K562 (cell line): ENCODE results near the gene WDR31. TPM values are rescaled to one million over a fixed set of nuclear protein-coding genes. Genes with fewer than 3 reads are reported as not detected.
A peak's percentile ranks its signal among the peaks of the same experiment; 100 is the strongest.

Experiments
- ATAC-seq: fragments of 200-7000 bp; cut with Tn5 transposase; 3 replicates; pipeline ENCODE4 v1.9.1; 2020; ENCODE audit warnings: moderate library complexity
- BruUV-seq: library from RNA; stranded (reverse); fragments of 400-500 nt; replicated peaks from 2 replicates; lab custom pipeline; 2021; lab: Mats Ljungman, UMichigan
- CTCF ChIA-PET: fragments of 300-600 bp; formaldehyde crosslinking; extraction: SDS; loops from one replicate; lab custom pipeline; 2021; ENCODE audit warnings: low intra/inter-chr PET ratio; lab: Yijun Ruan, JAX
- POLR2A ChIA-PET: fragments of 300-600, 350-650 bp; sonication (Branson Sonifier 250); formaldehyde crosslinking; extraction: SDS; loops from one replicate; lab custom pipeline; 2021; ENCODE audit warnings: antibody characterized with exemption, inconsistent platforms; lab: Yijun Ruan, JAX
- DNase-seq, 4 experiments: peaks; one replicate each; pipeline versions ENCODE4 v3.0.0 to v3.0.0-alpha.2; 2011 to 2018; ENCODE audit warnings: low spot score in 3 of 4, mixed read lengths in 3 of 4; ENCODE audit errors: extremely low read depth in 1 of 4
- FAIRE-seq: peaks from 2 replicates; lab custom pipeline; 2011; peaks lifted over from hg19 to GRCh38; lab: Jason Lieb, UNC
- H2AFZ ChIP-seq: 2 replicates; pipeline ENCODE4 v1.6.0; 2011; ENCODE audit warnings: low read depth, low read length, control low read depth, inconsistent platforms
- H3K27ac ChIP-seq: fragments of 200-600 bp; 3 replicates; pipeline ENCODE4 v1.8.0; 2011; ENCODE audit warnings: low read depth, mild to moderate bottlenecking, control low read depth, inconsistent platforms, low read length, moderate library complexity, mixed read lengths; ENCODE audit errors: extremely low read depth
- H3K27me3 ChIP-seq, 2 experiments: fragments of 300-600 bp in 1 of 2; 2 replicates in 1 of 2; 3 replicates in 1 of 2; pipeline versions ENCODE4 v1.6.0 to v1.8.0; 2011; ENCODE audit warnings: inconsistent platforms in 2 of 2, low read length in 2 of 2, mild to moderate bottlenecking in 1 of 2, mixed read lengths in 1 of 2, moderate library complexity in 1 of 2; ENCODE audit not compliant: control insufficient read depth in 2 of 2, insufficient read depth in 2 of 2
- H3K36me3 ChIP-seq: fragments of 300-600 bp; 3 replicates; pipeline ENCODE4 v1.8.0; 2011; ENCODE audit warnings: mild to moderate bottlenecking, low read length, inconsistent platforms; ENCODE audit not compliant: control insufficient read depth, insufficient read depth
- H3K4me1 ChIP-seq, 2 experiments: fragments of 200-600 bp in 1 of 2; replicated peaks in 1 of 2; 2 replicates in 1 of 2; 3 replicates in 1 of 2; pipeline versions ENCODE4 v1.5.1 to v1.8.0; 2011; ENCODE audit warnings: inconsistent platforms in 2 of 2, low read length in 2 of 2, mild to moderate bottlenecking in 1 of 2, mixed read lengths in 1 of 2, moderate library complexity in 1 of 2; ENCODE audit not compliant: control insufficient read depth in 2 of 2, insufficient read depth in 2 of 2
- H3K4me2 ChIP-seq: 2 replicates; pipeline ENCODE4 v1.6.1; 2011; ENCODE audit warnings: low read length, control low read depth, inconsistent platforms, mixed read lengths; ENCODE audit not compliant: insufficient read depth
- H3K4me3 ChIP-seq: fragments of 200-600 bp; sonication (generic), shearing (Covaris generic); 2 replicates; pipeline ENCODE4 v1.5.1; 2016; ENCODE audit warnings: control low read depth, inconsistent platforms
- H3K79me2 ChIP-seq: fragments of 200-600 bp; 3 replicates; pipeline ENCODE4 v1.8.0; 2011; ENCODE audit warnings: low read length, inconsistent platforms; ENCODE audit not compliant: control insufficient read depth, insufficient read depth
- H3K9ac ChIP-seq, 2 experiments: 2 replicates each; pipeline versions ENCODE4 v1.6.0 to v1.6.1; 2011; ENCODE audit warnings: low read depth in 2 of 2, low read length in 2 of 2, control low read depth in 1 of 2, inconsistent platforms in 1 of 2, mild to moderate bottlenecking in 1 of 2, mixed read lengths in 1 of 2; ENCODE audit not compliant: insufficient read depth in 1 of 2
- H3K9me1 ChIP-seq: one replicate; pipeline ENCODE4 v1.6.0; 2011; ENCODE audit warnings: inconsistent platforms, mild to moderate bottlenecking, low read length, moderate library complexity; ENCODE audit not compliant: control insufficient read depth, insufficient read depth
- H3K9me3 ChIP-seq: replicated peaks from 2 replicates; pipeline ENCODE4 v1.5.1; 2011; ENCODE audit warnings: low read depth, low read length, inconsistent platforms; ENCODE audit not compliant: control insufficient read depth, insufficient read depth
- H4K20me1 ChIP-seq: replicated peaks from 2 replicates; pipeline ENCODE4 v1.6.1; 2011; ENCODE audit warnings: low read length, inconsistent platforms, mixed read lengths; ENCODE audit not compliant: control insufficient read depth, insufficient read depth
- ESRRA ChIP-seq: fragments of 450-650 bp; IDR thresholded peaks from 2 replicates; pipeline ENCODE4 v1.6.1; 2014; ENCODE audit warnings: low read depth, mild to moderate bottlenecking, moderate library complexity, borderline replicate concordance
- MLLT1 ChIP-seq, 2 experiments: fragments of 450-650 bp; IDR thresholded peaks; 2 replicates each; pipeline ENCODE4 v1.6.1; 2016
- TFE3 ChIP-seq: fragments of 450-650 bp; formaldehyde crosslinking; IDR thresholded peaks from 2 replicates; pipeline ENCODE4 v1.4.0; 2020; ENCODE audit warnings: mild to moderate bottlenecking, mixed read lengths
- ZNF133 ChIP-seq: fragments of 250-450 bp; sonication (Bioruptor Pico); IDR thresholded peaks from 2 replicates; pipeline ENCODE4 v1.4.0; 2020; ENCODE audit warnings: mild to moderate bottlenecking
- WGBS: fragments of 100-300 bp; shearing (Covaris generic); methylation state at CpG from one replicate; pipeline ENCODE4 v1.1.6; 2016; ENCODE audit warnings: low coverage, mixed read lengths; ENCODE audit not compliant: insufficient coverage; ENCODE audit errors: missing lambda C conversion rate; 5-methylcytosine and 5-hydroxymethylcytosine counted together
- in situ Hi-C: fragments of 300-500 bp; cut with MboI; formaldehyde crosslinking; loops from 4 replicates; pipeline ENCODE4 v1.15.0; 2018; ENCODE audit warnings: inconsistent platforms, mixed read lengths
- intact Hi-C: fragments of 100-400 bp; cut with micrococcal nuclease; formaldehyde crosslinking; loops from 2 replicates; pipeline ENCODE4 v1.14.2; 2022
- polyA plus RNA-seq, 8 experiments: library from polyadenylated mRNA; depleted of rRNA in 4 of 8; stranded (reverse) in 5 of 8; unstranded in 3 of 8; fragments of >200 nt; fragmentation: Nextera tagmentation in 2 of 8; fragmentation: Illumina TruSeq in 1 of 8; extraction: Ambion mirVana in 2 of 8; extraction: Trizol in 1 of 8; gene quantifications; 2 replicates each; pipeline versions ENCODE4 v1.2.1 to v1.2.3, GENCODE V29; 2011 to 2014; ENCODE audit warnings: inconsistent platforms in 1 of 8, missing spikeins in 1 of 8
- total RNA-seq, 7 experiments: library from RNA; depleted of rRNA in 6 of 7; stranded (reverse); fragments of >200 nt in 6 of 7; fragmentation: Illumina TruSeq in 2 of 7; extraction: Trizol in 2 of 7; gene quantifications; 2 replicates each; pipeline versions ENCODE4 v1.2.1 to v1.2.3, GENCODE V29; 2011 to 2021; ENCODE audit warnings: low replicate concordance in 1 of 7

Gene WDR31
- total and polyA plus RNA-seq, 9 of the 15 experiments (the other 6 are each of a cell fraction or from before 2014, with no cell fraction given) = 0.35 to 1.8 (median 0.95) TPM

- no peaks in the 10 kb centered on the region; a peak in 1 of 5 replicates for H3K4me1 ChIP-seq
- H4K20me1 ChIP-seq = no peaks in the 10 kb centered on the region
- H3K4me3 ChIP-seq = no peak overlapping the region
- in situ Hi-C loops = no loop called here
- TF ChIP-seq MLLT1 (IDR thresholded peaks at IDR 0.05) = no peak
- no peak for TF ChIP-seq ZNF133
- peak; percentile 52; the same call in 1 of the 2 replicates for TF ChIP-seq ESRRA
- TF ChIP-seq TFE3 (CRISPR knock-in tag) = no peak
- TF ChIP-seq, all 486 proteins: peak for 1
- H3K27me3 ChIP-seq = peaks cover 4 to 25% of the 10 kb centered on the region in 2 experiments; a peak in 4 of 5 replicates
- ATAC-seq (no peak), DNase-seq (no peak), FAIRE-seq (no peak)
- no peaks in the 10 kb centered on the region for H3K9me3 ChIP-seq
- ChIA-PET CTCF (interaction anchor here (0.6 to 1.3 kb wide), 3 partner anchors 96 to 499 kb away, joined by 3 to 5 read pairs (median 3); no protein-coding TSS in a partner anchor), POLR2A (interaction anchor here (0.6 to 1.1 kb wide), 3 partner anchors 11 to 325 kb away, joined by 3 to 5 read pairs (median 3); no protein-coding TSS in a partner anchor)
- intact Hi-C loops = no loop called here
- H3K9ac ChIP-seq = no peak overlapping the region
- WGBS = 5% methylated on average over 3 of the region's 3 CpGs
- H3K4me2 ChIP-seq = no peak overlapping the region
- H3K36me3 ChIP-seq = no peaks in the 10 kb centered on the region
- no peak overlapping the region for H2AFZ ChIP-seq
- BruUV-seq = no TSS peak
- H3K9me1 ChIP-seq = no peaks in the 10 kb centered on the region
- no peak overlapping the region for H3K27ac ChIP-seq
- no peaks in the 10 kb centered on the region for H3K79me2 ChIP-seq
Observed at GRCh38 chr9:113310538-113310937, 29.5 kb downstream of the WDR31 start.
